Smooth muscle cell of the brain vasculature (primary cell): Measurements from ENCODE around the gene KRTAP5-8.
"Not testable (repeated sequence)": the region's sequence is repeated elsewhere in the genome, so short reads cannot be mapped to it uniquely, and the experiment has no call there.

Experiments
- DNase-seq: peaks from one replicate; pipeline ENCODE4 v3.0.0-alpha.2; 2012; ENCODE audit warnings: low read depth, low spot score

KRTAP5-8 gene

GRCh38 chr11:71574418-71574817, 36.6 kb downstream of the KRTAP5-8 start:
- no peak for DNase-seq

GRCh38 chr11:71575723-71576424, 38.0 kb downstream of the KRTAP5-8 start:
- DNase-seq = no peak

- not testable (repeated sequence) for DNase-seq
Observed at GRCh38 chr11:71576688-71577465, 39.1 kb downstream of the KRTAP5-8 start.

GRCh38 chr11:71577469-71578004, 39.7 kb downstream of the KRTAP5-8 start:
- no peak for DNase-seq

- not testable (repeated sequence) for DNase-seq
Observed at GRCh38 chr11:71579513-71579912, 41.7 kb downstream of the KRTAP5-8 start.

- DNase-seq = peak; percentile 10
Observed at GRCh38 chr11:71580057-71581003, 42.5 kb downstream of the KRTAP5-8 start.

GRCh38 chr11:71581826-71582225, 44.0 kb downstream of the KRTAP5-8 start:
- no peak for DNase-seq

- no peak for DNase-seq
Observed at GRCh38 chr11:71582309-71582895, 44.6 kb downstream of the KRTAP5-8 start, which contains the start of gene KRTAP5-11. TSS of gene KRTAP5-11 (minus strand) at chr11:71582875. CDS start at chr11:71582837, 38 bp downstream.

- DNase-seq = not testable (repeated sequence)
Observed at GRCh38 chr11:71582969-71583368, 45.1 kb downstream of the KRTAP5-8 start.

GRCh38 chr11:71585673-71586072, 47.8 kb downstream of the KRTAP5-8 start:
- not testable (repeated sequence) for DNase-seq

- not testable (repeated sequence) for DNase-seq
Observed at GRCh38 chr11:71588314-71588713, 50.5 kb downstream of the KRTAP5-8 start.
